GM21529 (cell line): ENCODE results near the gene APOF.
"Not testable (repeated sequence)": the region's sequence is repeated elsewhere in the genome, so short reads cannot be mapped to it uniquely, and the experiment has no call there.

Experiments
- ATAC-seq: cut with Tn5 transposase; IDR thresholded peaks from one replicate; pipeline ENCODE4 v1.9.1; 2021; ENCODE audit not compliant: unreplicated experiment

Gene APOF

GRCh38 chr12:56362130-56363059 lies at the start of gene APOF:
Gene APOF, minus strand, starts transcription at chr12:56362857. Its CDS starts 112 bp downstream, at chr12:56362745.
- ATAC-seq = no peak

GRCh38 chr12:56411781-56412639 lies 49.4 kb upstream of the APOF start:
- ATAC-seq = no peak

GRCh38 chr12:56410768-56411167 lies 48.1 kb upstream of the APOF start:
- no peak for ATAC-seq

GRCh38 chr12:56408799-56409417 lies 46.3 kb upstream of the APOF start:
- no peak for ATAC-seq

- not testable (repeated sequence) for ATAC-seq
Measured at GRCh38 chr12:56404227-56404626, 41.6 kb upstream of the APOF start.

GRCh38 chr12:56401612-56402011 lies 39.0 kb upstream of the APOF start:
- not testable (repeated sequence) for ATAC-seq

- ATAC-seq = not testable (repeated sequence)
Measured at GRCh38 chr12:56401125-56401524, 38.5 kb upstream of the APOF start.

- not testable (repeated sequence) for ATAC-seq
Measured at GRCh38 chr12:56399466-56399865, 36.8 kb upstream of the APOF start.

- no peak for ATAC-seq
Measured at GRCh38 chr12:56398324-56398723, 35.7 kb upstream of the APOF start.

GRCh38 chr12:56392331-56392730 lies 29.7 kb upstream of the APOF start:
- no peak for ATAC-seq

- no peak for ATAC-seq
Measured at GRCh38 chr12:56391721-56392120, 29.1 kb upstream of the APOF start.

GRCh38 chr12:56389412-56389811 lies 26.8 kb upstream of the APOF start:
- no peak for ATAC-seq

GRCh38 chr12:56387152-56387736 lies 24.6 kb upstream of the APOF start:
- ATAC-seq = no peak

- no peak for ATAC-seq
Measured at GRCh38 chr12:56385873-56386272, 23.2 kb upstream of the APOF start.

- no peak for ATAC-seq
Measured at GRCh38 chr12:56382611-56383010, 20.0 kb upstream of the APOF start.

- ATAC-seq = no peak
Measured at GRCh38 chr12:56377989-56378316, 15.3 kb upstream of the APOF start.

GRCh38 chr12:56377310-56377988 lies 14.8 kb upstream of the APOF start:
- no peak for ATAC-seq

GRCh38 chr12:56375598-56376434 lies 13.2 kb upstream of the APOF start:
- peak; percentile 69 for ATAC-seq

GRCh38 chr12:56374726-56375597 lies 12.3 kb upstream of the APOF start:
- peak; percentile 38 for ATAC-seq
